ENCODE measurements around the gene IRF9.

The IRF9 gene

DNA sequence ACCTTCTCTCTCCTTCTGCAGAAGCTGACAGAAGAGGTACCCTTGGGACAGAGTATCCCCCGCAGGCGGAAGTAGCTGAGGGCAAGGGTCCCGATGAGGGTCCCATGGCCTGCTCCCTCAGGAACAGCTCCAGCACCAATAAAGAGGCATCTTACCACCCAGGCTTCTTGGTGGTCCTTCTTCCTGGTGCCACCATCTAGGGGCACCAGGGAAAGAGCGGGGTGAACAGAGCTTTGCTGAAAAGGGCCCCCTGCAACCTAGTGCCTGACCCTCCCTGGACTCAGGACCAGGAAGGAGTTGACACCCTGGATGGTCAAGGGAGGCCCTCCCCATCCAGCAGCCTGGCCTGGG is 591 bp upstream of the IRF9 start:
- TF ChIP-seq, protein P1, sequence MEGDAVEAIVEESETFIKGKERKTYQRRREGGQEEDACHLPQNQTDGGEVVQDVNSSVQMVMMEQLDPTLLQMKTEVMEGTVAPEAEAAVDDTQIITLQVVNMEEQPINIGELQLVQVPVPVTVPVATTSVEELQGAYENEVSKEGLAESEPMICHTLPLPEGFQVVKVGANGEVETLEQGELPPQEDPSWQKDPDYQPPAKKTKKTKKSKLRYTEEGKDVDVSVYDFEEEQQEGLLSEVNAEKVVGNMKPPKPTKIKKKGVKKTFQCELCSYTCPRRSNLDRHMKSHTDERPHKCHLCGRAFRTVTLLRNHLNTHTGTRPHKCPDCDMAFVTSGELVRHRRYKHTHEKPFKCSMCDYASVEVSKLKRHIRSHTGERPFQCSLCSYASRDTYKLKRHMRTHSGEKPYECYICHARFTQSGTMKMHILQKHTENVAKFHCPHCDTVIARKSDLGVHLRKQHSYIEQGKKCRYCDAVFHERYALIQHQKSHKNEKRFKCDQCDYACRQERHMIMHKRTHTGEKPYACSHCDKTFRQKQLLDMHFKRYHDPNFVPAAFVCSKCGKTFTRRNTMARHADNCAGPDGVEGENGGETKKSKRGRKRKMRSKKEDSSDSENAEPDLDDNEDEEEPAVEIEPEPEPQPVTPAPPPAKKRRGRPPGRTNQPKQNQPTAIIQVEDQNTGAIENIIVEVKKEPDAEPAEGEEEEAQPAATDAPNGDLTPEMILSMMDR (IDR thresholded peaks at IDR 0.05; ENCODE audit: low read depth, low read length): no peak
- no peak for DNase-seq (ENCODE audit: extremely low read depth, low read depth)

DNA sequence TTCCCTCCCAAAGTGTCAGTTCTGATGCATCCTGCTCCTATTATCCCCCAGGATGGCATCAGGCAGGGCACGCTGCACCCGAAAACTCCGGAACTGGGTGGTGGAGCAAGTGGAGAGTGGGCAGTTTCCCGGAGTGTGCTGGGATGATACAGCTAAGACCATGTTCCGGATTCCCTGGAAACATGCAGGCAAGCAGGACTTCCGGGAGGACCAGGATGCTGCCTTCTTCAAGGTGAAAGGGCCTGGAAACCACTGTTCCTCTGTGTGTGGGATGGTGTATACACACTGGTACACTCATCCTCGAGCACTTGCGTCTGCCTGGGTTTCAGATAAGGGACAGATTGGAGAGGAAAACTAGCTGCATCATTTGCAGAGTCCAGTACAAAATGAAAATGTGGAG is 1.0 kb downstream of the IRF9 start:
- DNase-seq (ENCODE audit: extremely low read depth, low read depth): no peak
- TF ChIP-seq, protein P1 (IDR thresholded peaks at IDR 0.05; ENCODE audit: low read depth, low read length): no peak

DNA sequence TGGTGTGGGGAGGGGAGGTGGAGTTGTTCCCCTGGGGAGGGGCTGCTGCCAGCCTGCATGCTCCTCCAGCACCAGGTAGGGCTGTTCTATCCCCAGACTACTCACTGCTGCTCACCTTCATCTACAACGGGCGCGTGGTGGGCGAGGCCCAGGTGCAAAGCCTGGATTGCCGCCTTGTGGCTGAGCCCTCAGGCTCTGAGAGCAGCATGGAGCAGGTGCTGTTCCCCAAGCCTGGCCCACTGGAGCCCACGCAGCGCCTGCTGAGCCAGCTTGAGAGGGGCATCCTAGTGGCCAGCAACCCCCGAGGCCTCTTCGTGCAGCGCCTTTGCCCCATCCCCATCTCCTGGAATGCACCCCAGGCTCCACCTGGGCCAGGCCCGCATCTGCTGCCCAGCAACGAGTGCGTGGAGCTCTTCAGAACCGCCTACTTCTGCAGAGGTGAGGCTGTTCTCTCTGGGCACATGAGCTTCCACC is 3.5 kb downstream of the IRF9 start:
- TF ChIP-seq, protein P1 (IDR thresholded peaks at IDR 0.05; ENCODE audit: low read depth, low read length): no peak

DNA sequence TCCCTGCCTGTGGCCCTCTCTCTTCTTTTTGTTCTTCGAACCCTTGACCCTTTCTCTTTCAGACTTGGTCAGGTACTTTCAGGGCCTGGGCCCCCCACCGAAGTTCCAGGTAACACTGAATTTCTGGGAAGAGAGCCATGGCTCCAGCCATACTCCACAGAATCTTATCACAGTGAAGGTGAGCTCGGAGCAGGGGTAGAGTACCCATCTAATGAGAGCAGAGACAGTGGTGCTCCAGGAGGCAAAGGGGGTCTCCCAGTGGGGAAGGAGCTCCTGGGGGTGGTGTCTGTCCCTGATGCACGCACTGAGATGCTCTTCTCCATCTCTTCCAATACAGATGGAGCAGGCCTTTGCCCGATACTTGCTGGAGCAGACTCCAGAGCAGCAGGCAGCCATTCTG is 4.7 kb downstream of the IRF9 start:
- no peak for DNase-seq (ENCODE audit: extremely low read depth, low read depth)
- TF ChIP-seq, protein P1 (IDR thresholded peaks at IDR 0.05; ENCODE audit: low read depth, low read length): no peak

More for the DNA sequence above, 3.5 kb downstream of the IRF9 start:
- no peak for DNase-seq (ENCODE audit: extremely low read depth, low read depth)

DNA sequence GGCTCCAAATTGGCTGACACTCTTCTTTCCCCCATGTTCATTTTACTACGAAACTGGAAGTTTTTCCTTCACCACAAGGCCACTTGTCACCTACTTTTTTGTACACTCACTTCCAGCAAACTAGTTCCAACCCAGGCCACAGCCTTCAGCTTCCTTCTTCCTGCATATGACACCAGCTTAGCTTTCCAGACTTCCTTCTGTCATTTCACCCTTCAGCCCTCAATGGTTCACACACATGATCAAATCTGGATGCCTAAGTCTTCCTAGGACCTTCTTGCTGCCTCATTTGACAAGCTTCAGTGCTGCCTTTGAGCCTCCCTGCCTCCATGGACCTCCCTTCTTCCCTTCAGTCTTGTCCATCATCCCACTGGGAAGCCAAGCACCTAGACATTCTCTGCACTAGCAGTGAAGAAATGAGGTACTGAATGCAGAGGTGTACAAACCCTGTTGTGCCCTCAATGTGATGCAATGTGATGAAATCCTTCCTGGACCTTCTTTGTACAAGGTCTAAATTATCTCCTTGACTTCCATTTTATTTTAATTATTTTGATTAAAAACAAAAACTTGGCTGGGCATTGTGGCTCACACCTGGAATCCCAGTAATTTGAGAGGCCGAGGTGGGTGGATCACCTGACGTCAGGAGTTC is 6.5 kb downstream of the IRF9 start:
- DNase-seq (ENCODE audit: extremely low read depth, low read depth): no peak
- TF ChIP-seq, protein P1 (IDR thresholded peaks at IDR 0.05; ENCODE audit: low read depth, low read length): no peak

DNA sequence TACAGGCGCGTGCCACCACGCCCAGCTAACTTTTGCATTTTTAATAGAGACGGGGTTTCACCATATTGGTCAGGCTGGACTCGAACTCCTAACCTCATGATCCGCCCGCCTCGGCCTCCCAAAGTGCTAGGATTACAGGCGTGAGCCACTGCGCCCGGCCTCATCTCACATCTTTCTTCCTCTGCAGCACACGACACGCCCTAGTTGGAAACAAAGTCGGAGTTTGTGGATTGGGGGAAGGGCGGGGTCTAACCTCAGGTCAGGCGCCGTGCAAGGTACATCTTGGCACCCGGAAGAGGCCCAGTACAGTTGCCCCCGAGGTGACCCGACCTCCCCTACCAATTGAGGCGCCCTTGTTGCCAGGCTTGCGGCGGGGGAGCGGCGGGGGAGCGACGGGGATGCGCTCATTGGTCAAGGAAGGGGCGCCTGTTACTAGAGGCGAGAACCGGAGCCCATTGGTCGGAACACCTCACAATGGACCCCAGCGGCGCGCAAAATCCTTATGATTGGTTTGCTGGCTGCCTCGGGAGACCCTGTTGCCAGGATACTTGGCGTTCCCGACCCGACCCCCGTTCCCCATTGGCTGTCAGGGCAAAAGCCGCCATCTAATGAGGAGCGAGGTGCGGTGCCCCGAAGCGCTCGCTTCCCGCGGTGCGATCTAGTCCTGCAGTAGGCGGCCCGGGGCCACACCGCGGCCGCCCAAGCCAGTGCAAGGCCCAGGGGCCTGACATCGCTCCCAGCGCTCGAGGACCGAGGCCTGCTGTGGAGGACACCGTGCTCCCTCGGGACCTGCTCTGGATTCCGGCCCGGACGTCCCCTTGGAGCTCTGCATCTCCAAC is 10.6 kb downstream of the IRF9 start, which contains the start of gene REC8:
REC8 (plus strand) TSS at position 659 of the 839 bp plus-strand sequence. CDS start 473 bp downstream, outside the sequence.
- no peak for DNase-seq (ENCODE audit: extremely low read depth, low read depth)
- TF ChIP-seq, protein P1 (IDR thresholded peaks at IDR 0.05; ENCODE audit: low read depth, low read length): no peak

DNA sequence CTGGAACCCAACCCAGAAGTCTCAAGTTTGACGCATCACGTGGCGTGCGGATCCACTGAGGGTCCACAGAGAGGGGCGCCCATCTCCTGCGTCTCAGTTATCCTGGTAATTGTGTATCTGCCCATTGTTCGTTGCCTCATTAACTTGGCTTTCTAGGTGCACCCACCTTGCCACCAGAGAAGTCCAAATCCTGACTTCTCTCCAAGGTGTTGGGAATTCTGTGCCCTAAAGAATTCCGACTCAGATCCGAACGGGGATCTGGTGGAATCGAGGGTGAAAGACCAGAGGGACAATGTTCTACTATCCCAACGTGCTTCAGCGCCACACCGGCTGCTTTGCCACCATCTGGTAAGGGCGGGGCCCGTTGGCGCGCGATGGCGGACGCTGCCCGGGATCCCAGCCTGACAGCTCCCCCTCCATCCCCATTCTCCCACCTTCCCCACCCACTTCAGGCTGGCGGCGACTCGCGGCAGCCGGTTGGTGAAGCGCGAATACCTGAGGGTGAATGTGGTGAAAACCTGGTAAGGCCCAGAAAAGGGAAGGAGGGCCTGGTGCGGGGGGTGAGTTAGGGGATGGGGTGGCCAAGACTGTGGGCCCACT is 11.3 kb downstream of the IRF9 start:
- no peak for DNase-seq (ENCODE audit: extremely low read depth, low read depth)
- TF ChIP-seq, protein P1 (IDR thresholded peaks at IDR 0.05; ENCODE audit: low read depth, low read length): no peak

Data from AG09319 (cell line).